SK-N-SH (cell line): ENCODE results near the gene ZDHHC21. TPM values are rescaled to one million over a fixed set of nuclear protein-coding genes. Genes with fewer than 3 reads are reported as not detected.
"Not testable (repeated sequence)": the region's sequence is repeated elsewhere in the genome, so short reads cannot be mapped to it uniquely, and the experiment has no call there.

Experiments
- CTCF ChIA-PET: fragments of 300-600, 350-600 bp; formaldehyde crosslinking; extraction: SDS; loops from one replicate; lab custom pipeline; 2021; lab: Yijun Ruan, JAX
- POLR2A ChIA-PET: fragments of 350-600 bp; sonication (Branson Sonifier 250); formaldehyde crosslinking; extraction: SDS; loops from one replicate; lab custom pipeline; 2020; ENCODE audit warnings: antibody characterized with exemption, inconsistent platforms; lab: Yijun Ruan, JAX
- DNase-seq: peaks from one replicate; pipeline ENCODE4 v3.0.0; 2012
- H2AFZ ChIP-seq: fragments of 200-600 bp; sonication (generic); 2 replicates; pipeline ENCODE4 v1.8.1; 2016; ENCODE audit warnings: antibody characterized with exemption, mild to moderate bottlenecking, low read depth
- H3F3A ChIP-seq: fragments of 200-600 bp; sonication (generic); replicated peaks from 2 replicates; pipeline ENCODE3; 2016; ENCODE audit warnings: antibody characterized with exemption, mild to moderate bottlenecking; ENCODE audit not compliant: insufficient read depth
- H3K27ac ChIP-seq, 2 experiments: fragments of 200-500 bp in 1 of 2; fragments of 200-600 bp in 1 of 2; sonication (Bioruptor generic) in 1 of 2; sonication (generic), shearing (Covaris generic) in 1 of 2; 2 replicates each; pipeline versions ENCODE4 v1.5.1 to v1.6.1; 2014 to 2016; ENCODE audit warnings: low read depth in 2 of 2, inconsistent platforms in 1 of 2, low read length in 1 of 2, mild to moderate bottlenecking in 1 of 2, mixed read lengths in 1 of 2
- H3K27me3 ChIP-seq: fragments of 200-600 bp; sonication (generic), shearing (Covaris generic); 2 replicates; pipeline ENCODE4 v1.6.1; 2016; ENCODE audit warnings: mixed run types; ENCODE audit not compliant: insufficient read depth
- H3K36me3 ChIP-seq, 2 experiments: fragments of 200-500 bp in 1 of 2; fragments of 200-600 bp in 1 of 2; sonication (Bioruptor generic) in 1 of 2; sonication (generic) in 1 of 2; replicated peaks in 1 of 2; 2 replicates each; pipeline versions ENCODE3 to v1.5.1; 2014 to 2016; ENCODE audit warnings: low read length in 1 of 2, mild to moderate bottlenecking in 1 of 2; ENCODE audit not compliant: insufficient read depth in 2 of 2, control insufficient read depth in 1 of 2
- H3K4me1 ChIP-seq, 2 experiments: fragments of 200-500 bp in 1 of 2; fragments of 200-600 bp in 1 of 2; sonication (Bioruptor generic) in 1 of 2; sonication (generic), shearing (Covaris generic) in 1 of 2; 2 replicates each; pipeline versions ENCODE4 v1.5.1 to v1.6.1; 2014 to 2016; ENCODE audit warnings: low read depth in 1 of 2, low read length in 1 of 2, mixed run types in 1 of 2; ENCODE audit not compliant: insufficient read depth in 2 of 2, control insufficient read depth in 1 of 2
- H3K4me2 ChIP-seq: fragments of 200-600 bp; sonication (generic), shearing (Covaris generic); 2 replicates; pipeline ENCODE4 v1.6.1; 2017; ENCODE audit warnings: mixed run types
- H3K4me3 ChIP-seq, 2 experiments: fragments of 200-500 bp in 1 of 2; fragments of 200-600 bp in 1 of 2; sonication (Bioruptor generic) in 1 of 2; sonication (generic), shearing (Covaris generic) in 1 of 2; 2 replicates each; pipeline versions ENCODE4 v1.5.1 to v1.8.1; 2014 to 2016; ENCODE audit warnings: low read depth in 2 of 2, inconsistent platforms in 1 of 2, low read length in 1 of 2, mild to moderate bottlenecking in 1 of 2, mixed read lengths in 1 of 2, moderate library complexity in 1 of 2
- H3K79me2 ChIP-seq: fragments of 200-600 bp; sonication (generic); 2 replicates; pipeline ENCODE4 v1.8.1; 2017; ENCODE audit warnings: mild to moderate bottlenecking; ENCODE audit not compliant: insufficient read depth
- H3K9ac ChIP-seq: fragments of 200-600 bp; sonication (generic); 2 replicates; pipeline ENCODE4 v1.6.1; 2017; ENCODE audit warnings: mixed run types
- H3K9me2 ChIP-seq: fragments of 200-600 bp; sonication (generic); 2 replicates; pipeline ENCODE4 v1.6.1; 2017; ENCODE audit warnings: mixed run types
- H3K9me3 ChIP-seq: fragments of 200-600 bp; sonication (generic); 2 replicates; pipeline ENCODE4 v1.6.1; 2017; ENCODE audit warnings: mixed run types, mild to moderate bottlenecking, moderate library complexity
- H4K20me1 ChIP-seq: fragments of 200-600 bp; sonication (generic); 2 replicates; pipeline ENCODE4 v1.6.1; 2017; ENCODE audit warnings: mild to moderate bottlenecking, mixed run types; ENCODE audit not compliant: insufficient read depth
- CHD2 ChIP-seq: fragments of 150-350 bp; IDR thresholded peaks from 2 replicates; pipeline ENCODE4 v1.6.1; 2018; ENCODE audit warnings: low read length; ENCODE audit not compliant: partially characterized antibody
- ELF1 ChIP-seq: IDR thresholded peaks from 2 replicates; pipeline ENCODE4 v1.4.0; 2012
- EP300 ChIP-seq, 2 experiments: IDR thresholded peaks; 2 replicates each; pipeline versions ENCODE4 v1.4.0 to v1.6.1; 2012; ENCODE audit warnings: borderline replicate concordance in 1 of 2, low read depth in 1 of 2, low read length in 1 of 2
- FOSL2 ChIP-seq: IDR thresholded peaks from 2 replicates; pipeline ENCODE4 v1.4.0; 2012; ENCODE audit warnings: low read depth, mild to moderate bottlenecking, moderate library complexity, borderline replicate concordance
- RAD21 ChIP-seq: IDR thresholded peaks from 2 replicates; pipeline ENCODE4 v1.6.1; 2012; ENCODE audit warnings: mild to moderate bottlenecking, low read length
- RCOR1 ChIP-seq: fragments of 150-350 bp; IDR thresholded peaks from 2 replicates; pipeline ENCODE4 v1.6.1; 2017; ENCODE audit warnings: antibody characterized with exemption, low read length
- TAF1 ChIP-seq: IDR thresholded peaks from 2 replicates; pipeline ENCODE4 v1.6.1; 2012; ENCODE audit warnings: low read depth, mild to moderate bottlenecking, low read length, moderate library complexity, borderline replicate concordance
- TCF12 ChIP-seq: IDR thresholded peaks from 2 replicates; pipeline ENCODE4 v1.4.0; 2012
- TEAD4 ChIP-seq: IDR thresholded peaks from 2 replicates; pipeline ENCODE4 v1.4.0; 2012; ENCODE audit warnings: mild to moderate bottlenecking, borderline replicate concordance; ENCODE audit not compliant: insufficient read depth
- YY1 ChIP-seq: IDR thresholded peaks from 2 replicates; pipeline ENCODE4 v1.4.0; 2012; ENCODE audit warnings: low read depth, mild to moderate bottlenecking
- WGBS: methylation state at CpG from one replicate; pipeline ENCODE4 v1.1.6; 2017; ENCODE audit warnings: low lambda C conversion rate; 5-methylcytosine and 5-hydroxymethylcytosine counted together
- polyA plus RNA-seq, 3 experiments: library from polyadenylated mRNA; depleted of rRNA; stranded (reverse); fragments of >200 nt; gene quantifications; 2 replicates each; pipeline ENCODE4 v1.2.3, GENCODE V29; 2012
- TF ChIP-seq, protein P1 (sequence below): fragments of 150-350 bp; IDR thresholded peaks from 2 replicates; pipeline ENCODE4 v1.6.1; 2017; ENCODE audit warnings: antibody characterized with exemption, low read length, low read depth, borderline replicate concordance
- TF ChIP-seq, protein P2 (sequence below): fragments of 200-600 bp; sonication (generic); IDR thresholded peaks from 2 replicates; pipeline ENCODE4 v1.6.1; 2017; ENCODE audit warnings: antibody characterized with exemption, mild to moderate bottlenecking, moderate library complexity
- TF ChIP-seq, protein P3 (sequence below): IDR thresholded peaks from 2 replicates; pipeline ENCODE4 v1.6.1; 2012; ENCODE audit warnings: mild to moderate bottlenecking, low read depth, low read length, moderate library complexity
- TF ChIP-seq, protein P4 (sequence below): IDR thresholded peaks from 2 replicates; pipeline ENCODE4 v1.4.0; 2012; ENCODE audit warnings: low read depth, borderline replicate concordance

ZDHHC21 gene
- polyA plus RNA-seq, 1 of the 3 experiments (the other 2 are of a cell fraction) = 2.9 TPM

DNA sequence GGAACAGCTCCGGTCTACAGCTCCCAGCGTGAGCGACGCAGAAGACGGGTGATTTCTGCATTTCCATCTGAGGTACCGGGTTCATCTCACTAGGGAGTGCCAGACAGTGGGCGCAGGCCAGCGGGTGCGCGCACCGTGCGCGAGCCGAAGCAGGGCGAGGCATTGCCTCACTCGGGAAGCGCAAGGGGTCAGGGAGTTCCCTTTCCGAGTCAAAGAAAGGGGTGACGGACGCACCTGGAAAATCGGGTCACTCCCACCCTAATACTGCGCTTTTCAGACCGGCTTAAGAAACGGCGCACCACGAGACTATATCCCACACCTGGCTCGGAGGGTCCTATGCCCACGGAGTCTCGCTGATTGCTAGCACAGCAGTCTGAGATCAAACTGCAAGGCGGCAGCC is 29.2 kb downstream of the ZDHHC21 start:
- H3K79me2 ChIP-seq, H3K9me2 ChIP-seq, H2AFZ ChIP-seq, H4K20me1 ChIP-seq, H3K27me3 ChIP-seq, H3K27ac ChIP-seq, H3K4me1 ChIP-seq, POLR2A ChIA-PET, DNase-seq, H3K4me2 ChIP-seq, H3K9me3 ChIP-seq, H3K4me3 ChIP-seq, H3K9ac ChIP-seq, H3F3A ChIP-seq: not testable (repeated sequence)
- CTCF ChIA-PET = interaction anchor here (0.6 kb wide), 1 partner anchor 99 kb away, joined by 3 read pairs; no protein-coding TSS in a partner anchor
- 95% methylated on average over 6 of the region's 30 CpGs for WGBS
- H3K36me3 ChIP-seq = peaks cover 4 to 14% of the 10 kb centered on the region in 2 experiments

DNA sequence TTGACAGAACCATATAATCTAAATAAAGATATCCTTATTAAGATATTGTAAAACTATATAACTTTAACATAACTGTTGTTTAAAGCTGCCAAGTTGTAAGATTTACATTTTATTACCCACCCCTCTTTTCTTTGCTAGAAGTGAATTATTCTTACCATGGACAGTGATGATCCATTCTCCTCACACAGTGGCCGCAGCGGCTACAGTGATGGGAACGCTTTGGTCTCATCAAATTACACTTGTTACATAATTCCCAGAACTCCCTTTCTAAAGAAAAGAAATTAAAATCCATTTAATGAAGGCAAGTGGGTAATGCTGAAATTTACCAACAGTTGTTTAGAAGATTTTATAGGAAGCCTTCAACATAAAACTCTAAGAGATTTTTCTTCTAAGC is 31.2 kb downstream of the ZDHHC21 start:
- ChIA-PET POLR2A (no interaction called here), CTCF (interaction anchor here (0.6 to 3.5 kb wide), 53 partner anchors 9 to 1629 kb away, joined by 3 to 25 read pairs (median 4); no protein-coding TSS in a partner anchor)
- Histone ChIP-seq H3K4me3 (no peak overlapping the region), H3K27me3 (no peaks in the 10 kb centered on the region), H3K9ac (no peak overlapping the region), H3F3A (peaks cover 6% of the 10 kb centered on the region), H3K79me2 (no peaks in the 10 kb centered on the region), H3K9me3 (no peaks in the 10 kb centered on the region), H3K9me2 (peaks cover 3% of the 10 kb centered on the region; the same call in 1 of the 2 replicates), H3K4me1 (no peaks in the 10 kb centered on the region; a peak in 1 of 4 replicates), H3K36me3 (peaks cover 12 to 31% of the 10 kb centered on the region in 2 experiments), H3K27ac (no peak overlapping the region), H4K20me1 (no peaks in the 10 kb centered on the region), H3K4me2 (no peak overlapping the region), H2AFZ (no peak overlapping the region)
- TF ChIP-seq CHD2 (no peak), ELF1 (no peak), TCF12 (no peak), TAF1 (no peak), RAD21 (no peak), RCOR1 (no peak)
- TF ChIP-seq, protein P1, sequence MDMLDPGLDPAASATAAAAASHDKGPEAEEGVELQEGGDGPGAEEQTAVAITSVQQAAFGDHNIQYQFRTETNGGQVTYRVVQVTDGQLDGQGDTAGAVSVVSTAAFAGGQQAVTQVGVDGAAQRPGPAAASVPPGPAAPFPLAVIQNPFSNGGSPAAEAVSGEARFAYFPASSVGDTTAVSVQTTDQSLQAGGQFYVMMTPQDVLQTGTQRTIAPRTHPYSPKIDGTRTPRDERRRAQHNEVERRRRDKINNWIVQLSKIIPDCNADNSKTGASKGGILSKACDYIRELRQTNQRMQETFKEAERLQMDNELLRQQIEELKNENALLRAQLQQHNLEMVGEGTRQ = no peak
- over 99% methylated on average over 3 of the region's 3 CpGs for WGBS
- no peak for DNase-seq

DNA sequence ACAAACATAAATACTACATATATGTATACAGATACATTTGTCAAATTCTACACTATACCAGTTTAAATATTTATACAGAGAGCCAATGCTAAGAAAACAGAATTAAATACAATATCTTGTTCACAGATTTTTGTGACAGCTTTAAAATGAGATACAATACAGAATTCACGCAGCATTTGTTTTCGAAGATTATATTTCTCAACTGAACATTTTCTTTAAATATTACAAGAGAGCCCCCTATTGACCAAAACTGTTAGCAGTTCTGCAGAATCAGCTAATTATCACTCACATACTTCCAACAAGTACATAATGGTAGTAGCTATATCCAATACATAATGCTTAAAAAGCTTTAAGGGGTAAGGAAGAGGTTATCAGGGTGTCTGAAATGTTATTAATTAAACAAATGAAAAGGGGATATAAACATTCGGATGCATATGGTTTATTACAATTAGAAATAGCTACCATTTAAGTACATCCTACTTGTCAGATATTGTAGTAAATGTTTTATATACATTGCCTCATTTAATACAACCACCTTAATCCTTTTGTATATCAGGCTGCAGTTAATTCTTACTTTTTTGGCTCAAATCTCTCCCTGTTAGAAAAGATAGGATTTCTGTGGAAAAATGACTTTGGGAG is 31.7 kb downstream of the ZDHHC21 start:
- Histone ChIP-seq H3F3A (peaks cover 6% of the 10 kb centered on the region), H3K4me2 (no peak overlapping the region), H3K4me1 (no peaks in the 10 kb centered on the region; a peak in 1 of 4 replicates), H4K20me1 (no peaks in the 10 kb centered on the region), H2AFZ (no peak overlapping the region), H3K36me3 (peaks cover 16 to 37% of the 10 kb centered on the region in 2 experiments), H3K27ac (no peak overlapping the region), H3K4me3 (no peak overlapping the region), H3K79me2 (no peaks in the 10 kb centered on the region), H3K9me2 (peaks cover 3% of the 10 kb centered on the region; the same call in 1 of the 2 replicates), H3K27me3 (no peaks in the 10 kb centered on the region), H3K9ac (no peak overlapping the region), H3K9me3 (no peaks in the 10 kb centered on the region)
- TF ChIP-seq RAD21 (peak; percentile 78), TEAD4 (no peak), EP300 (IDR thresholded peaks at IDR 0.05; ENCODE audit: borderline replicate concordance in 1 of 2, low read depth in 1 of 2, low read length in 1 of 2) (no peak), FOSL2 (no peak), YY1 (no peak)
- TF ChIP-seq, protein P2, sequence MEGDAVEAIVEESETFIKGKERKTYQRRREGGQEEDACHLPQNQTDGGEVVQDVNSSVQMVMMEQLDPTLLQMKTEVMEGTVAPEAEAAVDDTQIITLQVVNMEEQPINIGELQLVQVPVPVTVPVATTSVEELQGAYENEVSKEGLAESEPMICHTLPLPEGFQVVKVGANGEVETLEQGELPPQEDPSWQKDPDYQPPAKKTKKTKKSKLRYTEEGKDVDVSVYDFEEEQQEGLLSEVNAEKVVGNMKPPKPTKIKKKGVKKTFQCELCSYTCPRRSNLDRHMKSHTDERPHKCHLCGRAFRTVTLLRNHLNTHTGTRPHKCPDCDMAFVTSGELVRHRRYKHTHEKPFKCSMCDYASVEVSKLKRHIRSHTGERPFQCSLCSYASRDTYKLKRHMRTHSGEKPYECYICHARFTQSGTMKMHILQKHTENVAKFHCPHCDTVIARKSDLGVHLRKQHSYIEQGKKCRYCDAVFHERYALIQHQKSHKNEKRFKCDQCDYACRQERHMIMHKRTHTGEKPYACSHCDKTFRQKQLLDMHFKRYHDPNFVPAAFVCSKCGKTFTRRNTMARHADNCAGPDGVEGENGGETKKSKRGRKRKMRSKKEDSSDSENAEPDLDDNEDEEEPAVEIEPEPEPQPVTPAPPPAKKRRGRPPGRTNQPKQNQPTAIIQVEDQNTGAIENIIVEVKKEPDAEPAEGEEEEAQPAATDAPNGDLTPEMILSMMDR = peak; percentile 71
- TF ChIP-seq, protein P3, sequence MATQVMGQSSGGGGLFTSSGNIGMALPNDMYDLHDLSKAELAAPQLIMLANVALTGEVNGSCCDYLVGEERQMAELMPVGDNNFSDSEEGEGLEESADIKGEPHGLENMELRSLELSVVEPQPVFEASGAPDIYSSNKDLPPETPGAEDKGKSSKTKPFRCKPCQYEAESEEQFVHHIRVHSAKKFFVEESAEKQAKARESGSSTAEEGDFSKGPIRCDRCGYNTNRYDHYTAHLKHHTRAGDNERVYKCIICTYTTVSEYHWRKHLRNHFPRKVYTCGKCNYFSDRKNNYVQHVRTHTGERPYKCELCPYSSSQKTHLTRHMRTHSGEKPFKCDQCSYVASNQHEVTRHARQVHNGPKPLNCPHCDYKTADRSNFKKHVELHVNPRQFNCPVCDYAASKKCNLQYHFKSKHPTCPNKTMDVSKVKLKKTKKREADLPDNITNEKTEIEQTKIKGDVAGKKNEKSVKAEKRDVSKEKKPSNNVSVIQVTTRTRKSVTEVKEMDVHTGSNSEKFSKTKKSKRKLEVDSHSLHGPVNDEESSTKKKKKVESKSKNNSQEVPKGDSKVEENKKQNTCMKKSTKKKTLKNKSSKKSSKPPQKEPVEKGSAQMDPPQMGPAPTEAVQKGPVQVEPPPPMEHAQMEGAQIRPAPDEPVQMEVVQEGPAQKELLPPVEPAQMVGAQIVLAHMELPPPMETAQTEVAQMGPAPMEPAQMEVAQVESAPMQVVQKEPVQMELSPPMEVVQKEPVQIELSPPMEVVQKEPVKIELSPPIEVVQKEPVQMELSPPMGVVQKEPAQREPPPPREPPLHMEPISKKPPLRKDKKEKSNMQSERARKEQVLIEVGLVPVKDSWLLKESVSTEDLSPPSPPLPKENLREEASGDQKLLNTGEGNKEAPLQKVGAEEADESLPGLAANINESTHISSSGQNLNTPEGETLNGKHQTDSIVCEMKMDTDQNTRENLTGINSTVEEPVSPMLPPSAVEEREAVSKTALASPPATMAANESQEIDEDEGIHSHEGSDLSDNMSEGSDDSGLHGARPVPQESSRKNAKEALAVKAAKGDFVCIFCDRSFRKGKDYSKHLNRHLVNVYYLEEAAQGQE = no peak
- TF ChIP-seq, protein P4, sequence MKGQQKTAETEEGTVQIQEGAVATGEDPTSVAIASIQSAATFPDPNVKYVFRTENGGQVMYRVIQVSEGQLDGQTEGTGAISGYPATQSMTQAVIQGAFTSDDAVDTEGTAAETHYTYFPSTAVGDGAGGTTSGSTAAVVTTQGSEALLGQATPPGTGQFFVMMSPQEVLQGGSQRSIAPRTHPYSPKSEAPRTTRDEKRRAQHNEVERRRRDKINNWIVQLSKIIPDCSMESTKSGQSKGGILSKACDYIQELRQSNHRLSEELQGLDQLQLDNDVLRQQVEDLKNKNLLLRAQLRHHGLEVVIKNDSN = no peak
- ChIA-PET POLR2A (interaction anchor here (0.6 kb wide), 1 partner anchor 63 kb away, joined by 4 read pairs; no protein-coding TSS in a partner anchor), CTCF (interaction anchor here (0.6 to 3.5 kb wide), 60 partner anchors 9 to 1628 kb away, joined by 3 to 25 read pairs (median 4); no protein-coding TSS in a partner anchor)
- 46% methylated on average over 3 of the region's 3 CpGs for WGBS
- peak; percentile 58 for DNase-seq
